Fibroblast of lung (primary cell): ENCODE results near the gene HHAT.

Source experiments
- EZH2 ChIP-seq: IDR thresholded peaks from 2 replicates; pipeline ENCODE4 v1.5.1; 2012; ENCODE audit warnings: low read length, control low read depth, mild to moderate bottlenecking; ENCODE audit errors: missing control alignments
- TF ChIP-seq, protein P1 (sequence below), 2 donors: IDR thresholded peaks in 1 of 2; conservative IDR thresholded peaks in 1 of 2; 1 replicate in 1 of 2; 2 replicates in 1 of 2; pipeline ENCODE4 v1.5.1; 2011 to 2012; ENCODE audit warnings: low read length in 2 of 2, control low read depth in 1 of 2, inconsistent platforms in 1 of 2, low read depth in 1 of 2, mild to moderate bottlenecking in 1 of 2

DNA sequence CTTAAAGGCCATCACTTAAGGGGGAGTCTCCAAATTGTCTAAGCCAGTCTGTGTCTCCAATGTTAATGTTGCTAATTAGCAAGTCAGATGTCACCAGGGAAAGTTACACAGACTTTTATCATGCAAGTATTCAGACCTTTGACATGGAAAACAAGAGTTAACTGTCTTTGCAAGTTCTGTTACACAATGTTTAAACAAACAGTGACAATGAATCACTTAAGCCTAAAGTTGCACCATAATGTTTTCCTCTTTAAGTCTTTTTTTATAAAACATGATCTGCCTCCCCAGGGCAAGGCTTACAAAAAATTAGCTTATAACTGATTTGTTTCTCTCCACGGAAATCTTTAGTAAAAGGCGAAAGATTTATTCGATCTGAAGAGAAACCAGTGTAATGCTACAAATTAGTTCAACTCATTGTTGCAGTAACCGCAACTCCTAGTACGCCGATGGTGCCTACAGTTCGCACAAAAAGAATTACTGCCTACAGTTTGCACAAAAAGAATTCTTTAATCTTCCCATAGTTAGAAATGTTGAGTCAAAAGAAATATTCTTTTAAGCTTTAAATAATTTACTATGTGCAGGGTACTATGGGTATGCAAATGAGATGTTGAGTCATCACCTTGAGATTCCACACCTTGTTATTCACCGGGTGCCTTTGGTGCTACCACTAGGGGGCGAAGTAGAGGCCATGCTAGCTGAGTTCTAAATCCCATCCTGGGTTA lies 45.3 kb downstream of the HHAT start:
- TF ChIP-seq, protein P1, sequence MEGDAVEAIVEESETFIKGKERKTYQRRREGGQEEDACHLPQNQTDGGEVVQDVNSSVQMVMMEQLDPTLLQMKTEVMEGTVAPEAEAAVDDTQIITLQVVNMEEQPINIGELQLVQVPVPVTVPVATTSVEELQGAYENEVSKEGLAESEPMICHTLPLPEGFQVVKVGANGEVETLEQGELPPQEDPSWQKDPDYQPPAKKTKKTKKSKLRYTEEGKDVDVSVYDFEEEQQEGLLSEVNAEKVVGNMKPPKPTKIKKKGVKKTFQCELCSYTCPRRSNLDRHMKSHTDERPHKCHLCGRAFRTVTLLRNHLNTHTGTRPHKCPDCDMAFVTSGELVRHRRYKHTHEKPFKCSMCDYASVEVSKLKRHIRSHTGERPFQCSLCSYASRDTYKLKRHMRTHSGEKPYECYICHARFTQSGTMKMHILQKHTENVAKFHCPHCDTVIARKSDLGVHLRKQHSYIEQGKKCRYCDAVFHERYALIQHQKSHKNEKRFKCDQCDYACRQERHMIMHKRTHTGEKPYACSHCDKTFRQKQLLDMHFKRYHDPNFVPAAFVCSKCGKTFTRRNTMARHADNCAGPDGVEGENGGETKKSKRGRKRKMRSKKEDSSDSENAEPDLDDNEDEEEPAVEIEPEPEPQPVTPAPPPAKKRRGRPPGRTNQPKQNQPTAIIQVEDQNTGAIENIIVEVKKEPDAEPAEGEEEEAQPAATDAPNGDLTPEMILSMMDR (conservative IDR thresholded peaks at IDR 0.05 in 1 of 2, IDR thresholded peaks at IDR 0.05 in 1 of 2; ENCODE audit: low read depth in 1 of 2, low read length in 2 of 2) = peak; percentile 76 to 83
- no peak for TF ChIP-seq EZH2
